Right cardiac atrium (tissue), 5 donors: ENCODE measurements around the gene SLC13A4. TPM values are rescaled to one million over a fixed set of nuclear protein-coding genes. Genes with fewer than 3 reads are reported as not detected.
A peak's percentile ranks its signal among the peaks of the same experiment; 100 is the strongest.
"Not testable (repeated sequence)": the region's sequence is repeated elsewhere in the genome, so short reads cannot be mapped to it uniquely, and the experiment has no call there.

ENCODE experiments used
- ATAC-seq, 2 donors: fragments of 200-7000 bp; cut with Tn5 transposase; one replicate each; pipeline versions ENCODE4 v1.8.0 to v1.9.1; 2020; ENCODE audit warnings: moderate library complexity in 2 of 2, mild to moderate bottlenecking in 1 of 2
- DNase-seq, 3 donors: peaks; one replicate each; pipeline ENCODE4 v3.0.0-alpha.2; 2020
- H3K27ac ChIP-seq: one replicate; pipeline ENCODE4 v1.5.1; 2013; ENCODE audit warnings: mild to moderate bottlenecking, low read length, control low read depth, moderate library complexity
- H3K27me3 ChIP-seq: one replicate; pipeline ENCODE4 v1.6.1; 2013; ENCODE audit not compliant: control insufficient read depth, insufficient read depth
- H3K4me1 ChIP-seq: one replicate; pipeline ENCODE4 v1.6.1; 2013; ENCODE audit warnings: low read length; ENCODE audit not compliant: control insufficient read depth, insufficient read depth
- H3K4me3 ChIP-seq: one replicate; pipeline ENCODE4 v1.5.1; 2013; ENCODE audit warnings: low read length, control low read depth
- H3K9me3 ChIP-seq: one replicate; pipeline ENCODE4 v1.6.1; 2013; ENCODE audit warnings: low read length; ENCODE audit not compliant: control insufficient read depth
- WGBS: extraction: QIAGEN DNeasy Blood & Tissue Kit; methylation state at CpG from one replicate; pipeline ENCODE4 v1.1.7; 2013; 5-methylcytosine and 5-hydroxymethylcytosine counted together
- intact Hi-C, 4 donors: fragments of 100-400 bp; cut with DNase I; formaldehyde crosslinking; loops; one replicate each; pipeline versions ENCODE4 v1.11.0 to v1.14.0; 2022 to 2023
- long read RNA-seq, 4 donors: library from polyadenylated mRNA; unstranded; transcript quantifications; one replicate each; pipeline ENCODE4 v2.0.0, GENCODE V29; 2020 to 2021
- polyA plus RNA-seq: library from polyadenylated mRNA; stranded (reverse); fragments of 200-250 nt; gene quantifications from one replicate; pipeline ENCODE4 v1.2.3, GENCODE V29; 2013
- total RNA-seq, 4 donors: library from RNA; stranded (reverse); fragmentation: NEBNext Ultra II Directional; extraction: Animal tissue kit (Norgen Biotek cat#: 25700); gene quantifications; one replicate each; pipeline ENCODE4 v1.2.1, GENCODE V29; 2021
- donor health status: healthy with polysubstance abuse.
- donor health status: DM: no; HTN: yes; CAD: no.
- donor health status: DM: no; HTN: no; CAD: no.
- donor health status: DM: no; HTN: yes; CAD: no; lungs with severe emphysema.
- donor health status: DM: yes; HTN: yes; CAD: no.

SLC13A4 gene
- total RNA-seq = under 1 TPM in 2 of 4 donors, not detected in 2; 0.23 to 0.41 TPM
- polyA plus RNA-seq = 0.16 TPM
- long read RNA-seq, donor 1, partial matches to known transcripts = 0 of 6 reads
- long read RNA-seq, donor 1, other reads (novel, unspliced or antisense) = 6 of 6 reads
- long read RNA-seq, donor 2, partial matches to known transcripts = 0 of 1 reads
- long read RNA-seq, donor 2, other reads (novel, unspliced or antisense) = 1 of 1 reads
- long read RNA-seq, donor 3, partial matches to known transcripts = 0 of 6 reads
- long read RNA-seq, donor 3, other reads (novel, unspliced or antisense) = 6 of 6 reads
- long read RNA-seq, donor 4 = 0 reads

- H3K4me3 ChIP-seq = no peak within 1 kb of the TSS
- H3K27me3 ChIP-seq = no peaks in the 10 kb centered on the region
- no peaks in the 10 kb centered on the region for H3K9me3 ChIP-seq
- intact Hi-C loops = no loop called here
- WGBS = 81% methylated on average over 11 of the region's 11 CpGs
- no peak within 1 kb of the TSS for H3K27ac ChIP-seq
- ATAC-seq = no peak
- DNase-seq = no peak
- no peaks in the 10 kb centered on the region for H3K4me1 ChIP-seq
Observed at GRCh38 chr7:135728136-135728669, at the start of gene SLC13A4. Gene SLC13A4 (minus strand): TSS chr7:135728186. CDS start chr7:135727496, 690 bp downstream.

GRCh38 chr7:135775915-135776314 is 47.9 kb upstream of the SLC13A4 start:
- H3K27me3 ChIP-seq, H3K9me3 ChIP-seq, H3K27ac ChIP-seq, DNase-seq, H3K4me3 ChIP-seq, ATAC-seq, intact Hi-C loops, H3K4me1 ChIP-seq: not testable (repeated sequence)
- 93% methylated on average over 8 of the region's 8 CpGs for whole genome bisulfite sequencing

- no peak overlapping the region for H3K27ac ChIP-seq
- peak; percentile 66 to 87 for ATAC-seq
Observed at GRCh38 chr7:135775230-135775629, 47.2 kb upstream of the SLC13A4 start.

GRCh38 chr7:135774284-135774683 is 46.3 kb upstream of the SLC13A4 start:
- 30% methylated on average over 4 of the region's 4 CpGs for WGBS
- DNase-seq (no peak), ATAC-seq (peak; percentile 75 to 78)
- intact Hi-C loops = no loop called here
- Histone ChIP-seq H3K4me3 (no peak overlapping the region), H3K27ac (no peak overlapping the region), H3K4me1 (peaks cover 8% of the 10 kb centered on the region), H3K27me3 (no peaks in the 10 kb centered on the region), H3K9me3 (no peaks in the 10 kb centered on the region)

More at GRCh38 chr7:135775230-135775629, 47.2 kb upstream of the SLC13A4 start:
- DNase-seq = peak in 2 of 3 donors; percentile 19 to 77
- intact Hi-C loops = no loop called here
- H3K9me3 ChIP-seq = no peaks in the 10 kb centered on the region
- H3K4me1 ChIP-seq = peaks cover 3% of the 10 kb centered on the region
- 91% methylated on average over 2 of the region's 2 CpGs for WGBS
- H3K4me3 ChIP-seq = no peak overlapping the region
- H3K27me3 ChIP-seq = no peaks in the 10 kb centered on the region

GRCh38 chr7:135773464-135773863 is 45.5 kb upstream of the SLC13A4 start:
- Histone ChIP-seq H3K27me3 (no peaks in the 10 kb centered on the region), H3K27ac (no peak overlapping the region), H3K4me1 (peaks cover 8% of the 10 kb centered on the region), H3K9me3 (no peaks in the 10 kb centered on the region), H3K4me3 (no peak overlapping the region)
- intact Hi-C loops = no loop called here
- WGBS = 79% methylated on average over 5 of the region's 5 CpGs
- no peak for DNase-seq
- ATAC-seq = no peak

- intact Hi-C loops = no loop called here
- no peaks in the 10 kb centered on the region for H3K27me3 ChIP-seq
- no peak overlapping the region for H3K4me3 ChIP-seq
- peaks cover 8% of the 10 kb centered on the region for H3K4me1 ChIP-seq
- no peaks in the 10 kb centered on the region for H3K9me3 ChIP-seq
- no peak for DNase-seq
- 54% methylated on average over 8 of the region's 8 CpGs for WGBS
- ATAC-seq = no peak
- no peak overlapping the region for H3K27ac ChIP-seq
Observed at GRCh38 chr7:135772639-135773222, 44.7 kb upstream of the SLC13A4 start.

- H3K9me3 ChIP-seq = no peaks in the 10 kb centered on the region
- intact Hi-C loops = no loop called here
- no peak overlapping the region for H3K27ac ChIP-seq
- no peaks in the 10 kb centered on the region for H3K27me3 ChIP-seq
- peaks cover 8% of the 10 kb centered on the region for H3K4me1 ChIP-seq
- DNase-seq (no peak), ATAC-seq (no peak)
- H3K4me3 ChIP-seq = no peak overlapping the region
- WGBS = 80% methylated on average over 4 of the region's 4 CpGs
Observed at GRCh38 chr7:135771961-135772638, 44.1 kb upstream of the SLC13A4 start.

- WGBS = 83% methylated on average over 1 of the region's 1 CpG
- no peak for DNase-seq
- no peak overlapping the region for H3K4me3 ChIP-seq
- intact Hi-C loops = no loop called here
- no peaks in the 10 kb centered on the region for H3K9me3 ChIP-seq
- H3K4me1 ChIP-seq = peaks cover 8% of the 10 kb centered on the region
- ATAC-seq = no peak
- H3K27ac ChIP-seq = no peak overlapping the region
- no peaks in the 10 kb centered on the region for H3K27me3 ChIP-seq
Observed at GRCh38 chr7:135771051-135771450, 43.1 kb upstream of the SLC13A4 start.

- no peak overlapping the region for H3K4me3 ChIP-seq
- 95% methylated on average over 6 of the region's 6 CpGs for WGBS
Observed at GRCh38 chr7:135770139-135770710, 42.2 kb upstream of the SLC13A4 start.

GRCh38 chr7:135769005-135769802 is 41.2 kb upstream of the SLC13A4 start:
- peak; percentile 78 to 93 for ATAC-seq
- H3K4me1 ChIP-seq = peaks cover 8% of the 10 kb centered on the region
- 49% methylated on average over 7 of the region's 7 CpGs for WGBS

More at GRCh38 chr7:135770139-135770710, 42.2 kb upstream of the SLC13A4 start:
- intact Hi-C loops = no loop called here
- ATAC-seq (no peak), DNase-seq (no peak)
- no peak overlapping the region for H3K27ac ChIP-seq
- H3K4me1 ChIP-seq = peaks cover 8% of the 10 kb centered on the region
- no peaks in the 10 kb centered on the region for H3K9me3 ChIP-seq
- H3K27me3 ChIP-seq = no peaks in the 10 kb centered on the region

More at GRCh38 chr7:135769005-135769802, 41.2 kb upstream of the SLC13A4 start:
- Histone ChIP-seq H3K27me3 (no peaks in the 10 kb centered on the region), H3K27ac (peak overlapping the region; percentile 87), H3K4me3 (no peak overlapping the region), H3K9me3 (no peaks in the 10 kb centered on the region)
- intact Hi-C loops = no loop called here
- peak; percentile 57 to 91 (median 87) for DNase-seq
